Measurements from ENCODE around the gene AZIN2.

The AZIN2 gene

DNA sequence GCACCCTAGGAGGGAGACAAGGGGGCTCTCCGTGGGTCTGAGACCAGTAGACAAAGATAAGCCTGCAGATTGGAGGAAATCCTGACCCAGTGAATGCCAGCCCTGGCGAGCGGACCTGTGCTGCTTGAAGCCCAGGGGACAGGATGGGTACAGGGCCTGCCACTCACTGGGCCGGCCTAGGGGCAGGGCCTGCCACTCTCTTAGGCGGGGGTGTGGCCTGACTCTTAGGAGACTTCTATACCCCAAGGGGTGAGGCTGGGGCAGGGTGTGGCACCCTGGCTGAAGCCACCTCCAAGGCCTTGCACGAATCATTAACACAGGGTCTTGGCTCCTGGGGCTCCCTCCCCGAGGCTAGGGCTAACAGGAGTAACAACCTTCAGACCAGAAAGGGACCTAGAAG, 70.2 kb downstream of the AZIN2 start:
- Histone ChIP-seq H3K4me3 (ENCODE audit: low read depth, low read length) (no peak overlapping the region), H3K9me3 (ENCODE audit: severe bottlenecking) (no peaks in the 10 kb centered on the region), H3K36me3 (peaks cover 47% of the 10 kb centered on the region), H3K27ac (peak overlapping the region; percentile 66), H3K27me3 (ENCODE audit: insufficient read depth, low read depth, severe bottlenecking) (no peaks in the 10 kb centered on the region)
- TF ChIP-seq, protein P1, sequence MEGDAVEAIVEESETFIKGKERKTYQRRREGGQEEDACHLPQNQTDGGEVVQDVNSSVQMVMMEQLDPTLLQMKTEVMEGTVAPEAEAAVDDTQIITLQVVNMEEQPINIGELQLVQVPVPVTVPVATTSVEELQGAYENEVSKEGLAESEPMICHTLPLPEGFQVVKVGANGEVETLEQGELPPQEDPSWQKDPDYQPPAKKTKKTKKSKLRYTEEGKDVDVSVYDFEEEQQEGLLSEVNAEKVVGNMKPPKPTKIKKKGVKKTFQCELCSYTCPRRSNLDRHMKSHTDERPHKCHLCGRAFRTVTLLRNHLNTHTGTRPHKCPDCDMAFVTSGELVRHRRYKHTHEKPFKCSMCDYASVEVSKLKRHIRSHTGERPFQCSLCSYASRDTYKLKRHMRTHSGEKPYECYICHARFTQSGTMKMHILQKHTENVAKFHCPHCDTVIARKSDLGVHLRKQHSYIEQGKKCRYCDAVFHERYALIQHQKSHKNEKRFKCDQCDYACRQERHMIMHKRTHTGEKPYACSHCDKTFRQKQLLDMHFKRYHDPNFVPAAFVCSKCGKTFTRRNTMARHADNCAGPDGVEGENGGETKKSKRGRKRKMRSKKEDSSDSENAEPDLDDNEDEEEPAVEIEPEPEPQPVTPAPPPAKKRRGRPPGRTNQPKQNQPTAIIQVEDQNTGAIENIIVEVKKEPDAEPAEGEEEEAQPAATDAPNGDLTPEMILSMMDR (IDR thresholded peaks at IDR 0.05; ENCODE audit: low read depth, low read length): no peak
- no peak for DNase-seq

DNA sequence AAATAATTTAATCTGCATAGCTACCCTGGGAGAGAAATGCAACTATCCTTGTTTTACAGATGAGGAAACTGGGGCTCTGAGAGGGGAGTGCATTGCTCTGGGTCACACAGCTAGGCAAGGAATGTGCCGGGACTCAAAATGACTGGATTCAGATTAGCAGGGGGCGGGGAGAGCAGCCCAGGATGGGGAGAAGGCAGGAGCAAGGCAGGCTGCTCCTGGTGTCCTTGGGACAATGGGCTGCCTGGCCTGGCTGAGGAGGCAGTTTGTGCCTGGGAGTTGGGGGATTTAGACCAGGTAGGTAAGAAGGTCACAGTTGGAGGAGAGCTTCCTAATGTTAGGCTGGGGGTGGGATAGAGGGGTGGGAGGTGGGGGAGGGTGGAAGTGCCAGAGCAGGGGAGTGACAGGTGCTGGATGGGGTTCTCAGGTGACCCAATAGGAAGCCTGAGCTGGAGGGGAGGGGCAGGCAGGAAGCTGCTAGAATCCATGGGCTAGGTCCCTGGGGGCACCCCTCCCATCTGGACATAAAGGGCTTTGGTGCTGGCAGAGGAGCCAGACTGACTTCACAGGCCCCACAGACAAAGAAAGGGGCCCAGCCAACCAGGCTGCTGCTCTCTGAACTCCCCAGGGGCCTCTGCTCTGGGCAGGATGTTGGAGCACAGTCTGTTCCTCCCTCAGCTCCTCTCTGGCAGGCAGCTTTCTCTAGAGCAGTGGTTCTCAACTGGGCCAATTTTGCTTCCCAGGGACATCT, 71.9 kb downstream of the AZIN2 start:
- Histone ChIP-seq H3K9me3 (ENCODE audit: severe bottlenecking) (no peaks in the 10 kb centered on the region), H3K27me3 (ENCODE audit: insufficient read depth, low read depth, severe bottlenecking) (no peaks in the 10 kb centered on the region), H3K27ac (peak overlapping the region; percentile 66), H3K36me3 (peaks cover 39% of the 10 kb centered on the region), H3K4me3 (ENCODE audit: low read depth, low read length) (no peak overlapping the region)
- DNase-seq: peak; percentile 75
- TF ChIP-seq, protein P1 (IDR thresholded peaks at IDR 0.05; ENCODE audit: low read depth, low read length): no peak

GRCh38 chr1:33153650-33154049, 72.7 kb downstream of the AZIN2 start:
- TF ChIP-seq, protein P1 (IDR thresholded peaks at IDR 0.05; ENCODE audit: low read depth, low read length): no peak
- no peak for DNase-seq
- no peaks in the 10 kb centered on the region for H3K9me3 ChIP-seq (ENCODE audit: severe bottlenecking)
- no peaks in the 10 kb centered on the region for H3K27me3 ChIP-seq (ENCODE audit: insufficient read depth, low read depth, severe bottlenecking)
- peaks cover 46% of the 10 kb centered on the region for H3K36me3 ChIP-seq
- no peak overlapping the region for H3K4me3 ChIP-seq (ENCODE audit: low read depth, low read length)
- peak overlapping the region; percentile 66 for H3K27ac ChIP-seq

- Histone ChIP-seq H3K9me3 (ENCODE audit: severe bottlenecking) (no peaks in the 10 kb centered on the region), H3K27me3 (ENCODE audit: insufficient read depth, low read depth, severe bottlenecking) (no peaks in the 10 kb centered on the region), H3K27ac (no peak overlapping the region), H3K4me3 (ENCODE audit: low read depth, low read length) (no peak overlapping the region), H3K36me3 (peaks cover 50% of the 10 kb centered on the region)
- TF ChIP-seq, protein P1 (IDR thresholded peaks at IDR 0.05; ENCODE audit: low read depth, low read length): no peak
- no peak for DNase-seq
Observed at GRCh38 chr1:33155877-33156538, 75.1 kb downstream of the AZIN2 start.

- Histone ChIP-seq H3K27me3 (ENCODE audit: insufficient read depth, low read depth, severe bottlenecking) (no peaks in the 10 kb centered on the region), H3K4me3 (ENCODE audit: low read depth, low read length) (no peak overlapping the region), H3K9me3 (ENCODE audit: severe bottlenecking) (no peaks in the 10 kb centered on the region), H3K36me3 (peaks cover 42% of the 10 kb centered on the region), H3K27ac (no peak overlapping the region)
- no peak for DNase-seq
- TF ChIP-seq, protein P1 (IDR thresholded peaks at IDR 0.05; ENCODE audit: low read depth, low read length): no peak
Observed at GRCh38 chr1:33157131-33157530, 76.2 kb downstream of the AZIN2 start.

All from WERI-Rb-1 (cell line).